ENCODE measurements around the gene CREB5. TPM values are rescaled to one million over a fixed set of nuclear protein-coding genes. Genes with fewer than 3 reads are reported as not detected.

CREB5 gene
- total and polyA plus RNA-seq, 2 of the 8 experiments (the other 6 are each of a cell fraction or from before 2014, with no cell fraction given): 2.4 to 2.7 TPM

DNA sequence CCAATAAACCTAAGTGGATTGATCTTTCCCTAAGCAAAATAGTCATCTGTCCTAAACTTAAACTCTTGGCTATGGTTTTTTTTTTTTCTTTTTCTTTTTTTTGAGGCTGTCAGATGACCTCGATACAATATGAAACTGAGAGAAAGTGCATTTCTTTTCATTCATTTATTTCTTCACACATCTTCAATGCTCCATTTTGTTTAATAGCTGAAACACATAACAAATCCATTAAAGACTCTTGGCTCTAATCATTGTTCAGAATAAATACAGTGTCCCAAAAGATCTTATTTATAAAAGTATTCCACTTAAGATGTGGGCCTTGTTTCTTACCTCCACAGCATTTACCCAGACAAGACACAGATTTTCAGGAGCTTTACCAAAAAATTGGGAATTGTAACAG is 350.3 kb downstream of the CREB5 start:
- DNase-seq (ENCODE audit: low read depth in 1 of 2, low spot score in 2 of 2): no peak
- no peak overlapping the region for H2BK120ac ChIP-seq (replicated peaks; ENCODE audit: low read depth, low read length)
- H3K23ac ChIP-seq (ENCODE audit: insufficient read length): no peak overlapping the region
- no peaks in the 10 kb centered on the region for H4K20me1 ChIP-seq (replicated peaks in 1 of 2; ENCODE audit: control insufficient read depth in 1 of 2, insufficient read depth in 2 of 2, low read length in 2 of 2)
- H4K5ac ChIP-seq (ENCODE audit: insufficient read length, low read depth, low read length): no peak overlapping the region
- H2AK5ac ChIP-seq (ENCODE audit: low read depth, low read length): no peak overlapping the region
- H2AFZ ChIP-seq (ENCODE audit: low read length): no peak overlapping the region
- no peaks in the 10 kb centered on the region for H3K27me3 ChIP-seq (replicated peaks in 1 of 4; ENCODE audit: control insufficient read depth in 3 of 4, extremely low read depth in 1 of 4, insufficient read depth in 3 of 4, low read length in 3 of 4)
- H2BK15ac ChIP-seq (ENCODE audit: low read length): no peak overlapping the region
- no peak overlapping the region for H2BK5ac ChIP-seq (ENCODE audit: low read depth, low read length)
- no peak for FAIRE-seq
- H2BK20ac ChIP-seq (ENCODE audit: low read length): no peak overlapping the region
- 89% methylated on average over 1 of the region's 1 CpG; no CpG with 5 or more reads in 1 of the 2 experiments for WGBS, 2 experiments (ENCODE audit: extremely low coverage in 1 of 2, insufficient coverage in 1 of 2, insufficient read length in 1 of 2, insufficient replicate concordance in 2 of 2, low coverage in 1 of 2, low lambda C conversion rate in 2 of 2, missing lambda C conversion rate in 1 of 2)
- H3K18ac ChIP-seq (ENCODE audit: extremely low read depth, low read length): no peak overlapping the region
- no peak overlapping the region for H3K4me2 ChIP-seq (ENCODE audit: insufficient read depth in 1 of 2, low read depth in 2 of 2, low read length in 2 of 2)
- no peaks in the 10 kb centered on the region for H3K36me3 ChIP-seq (ENCODE audit: control insufficient read depth in 2 of 4, insufficient read depth in 4 of 4, low read length in 3 of 4)
- H3K79me1 ChIP-seq (ENCODE audit: low read depth, low read length): no peaks in the 10 kb centered on the region
- POLR2A ChIA-PET (ENCODE audit: partially characterized antibody): no interaction called here
- no peaks in the 10 kb centered on the region for H3K79me2 ChIP-seq (ENCODE audit: control insufficient read depth in 1 of 2, insufficient read depth in 2 of 2, low read length in 2 of 2)
- H4K8ac ChIP-seq (ENCODE audit: extremely low read depth, insufficient read depth, low read length): no peak overlapping the region
- no peaks in the 10 kb centered on the region for H3K9me3 ChIP-seq (ENCODE audit: insufficient read depth in 2 of 2, low read depth in 1 of 2, low read length in 1 of 2)
- no peak overlapping the region for H2BK12ac ChIP-seq (ENCODE audit: low read depth, low read length)
- H3K4me3 ChIP-seq (ENCODE audit: extremely low read depth in 1 of 4, insufficient read depth in 2 of 4, low read depth in 3 of 4, low read length in 4 of 4): no peak overlapping the region
- H3K56ac ChIP-seq (replicated peaks; ENCODE audit: insufficient read length, low read depth, low read length): no peak overlapping the region
- no peak overlapping the region for H4K91ac ChIP-seq (replicated peaks; ENCODE audit: insufficient read length, low read length)
- no peak overlapping the region for H3K14ac ChIP-seq (ENCODE audit: insufficient read length)
- CTCF ChIA-PET (ENCODE audit: partially characterized antibody): interaction anchor here (1.7 kb wide), 1 partner anchor 226 kb away, joined by 4 read pairs; no protein-coding TSS in a partner anchor
- no peaks in the 10 kb centered on the region; the same call in 1 of the 2 replicates for H3K23me2 ChIP-seq (ENCODE audit: low read depth, low read length)
- no peak overlapping the region for H3K27ac ChIP-seq (ENCODE audit: low read depth, low read length)
- H3K4ac ChIP-seq (replicated peaks; ENCODE audit: insufficient read length, low read depth, low read length): no peak overlapping the region
- no peak overlapping the region for H3K9ac ChIP-seq (replicated peaks in 1 of 4; ENCODE audit: extremely low read depth in 1 of 4, low read depth in 3 of 4, low read length in 3 of 4)
- H3K4me1 ChIP-seq (replicated peaks in 1 of 4; ENCODE audit: control insufficient read depth in 3 of 4, insufficient read depth in 4 of 4, low read length in 3 of 4): 0 out of 7 replicates have a peak, but pooled peaks cover 0 to 3% (median 0%) of the 10 kb centered on the region in 4 experiments
- TF ChIP-seq BCL11A (IDR thresholded peaks at IDR 0.05; ENCODE audit: low read depth in 2 of 2, low read length in 2 of 2): no peak
